Fibroblast of mammary gland (primary cell): ENCODE data around the gene CREB3L2.

ENCODE experiments used
- DNase-seq: peaks from one replicate; pipeline ENCODE4 v3.0.0-alpha.2; 2010; ENCODE audit warnings: low read depth
- H3K4me3 ChIP-seq: 2 replicates; pipeline ENCODE4 v1.5.1; 2011; ENCODE audit warnings: low read depth, mild to moderate bottlenecking, low read length, moderate library complexity; ENCODE audit not compliant: control insufficient read depth
- TF ChIP-seq, protein P1 (sequence below): conservative IDR thresholded peaks from 2 replicates; pipeline ENCODE4 v1.5.1; 2011; ENCODE audit warnings: low read depth, low read length, inconsistent platforms; ENCODE audit not compliant: control insufficient read depth, insufficient read depth

CREB3L2 gene

DNA sequence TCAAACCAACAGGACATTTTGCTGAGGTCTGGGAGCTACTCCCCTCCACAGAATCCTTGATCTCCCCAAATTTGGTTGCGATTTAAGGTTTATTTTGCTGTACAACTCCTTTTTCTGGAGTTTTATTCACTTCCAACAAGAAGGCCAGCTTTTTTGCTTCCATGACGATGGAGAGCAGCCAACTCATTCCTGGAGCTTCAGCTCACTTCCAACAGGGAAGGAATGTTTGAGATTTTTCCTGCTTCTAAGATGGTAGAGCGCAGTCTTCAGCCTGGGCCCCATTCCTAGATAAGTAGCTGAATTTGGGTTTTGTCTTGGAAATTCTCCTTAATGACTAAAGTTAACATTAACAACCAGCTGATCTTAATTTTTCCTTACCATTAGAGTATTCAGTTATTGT lies 30.9 kb upstream of the CREB3L2 start:
- no peak for DNase-seq
- TF ChIP-seq, protein P1, sequence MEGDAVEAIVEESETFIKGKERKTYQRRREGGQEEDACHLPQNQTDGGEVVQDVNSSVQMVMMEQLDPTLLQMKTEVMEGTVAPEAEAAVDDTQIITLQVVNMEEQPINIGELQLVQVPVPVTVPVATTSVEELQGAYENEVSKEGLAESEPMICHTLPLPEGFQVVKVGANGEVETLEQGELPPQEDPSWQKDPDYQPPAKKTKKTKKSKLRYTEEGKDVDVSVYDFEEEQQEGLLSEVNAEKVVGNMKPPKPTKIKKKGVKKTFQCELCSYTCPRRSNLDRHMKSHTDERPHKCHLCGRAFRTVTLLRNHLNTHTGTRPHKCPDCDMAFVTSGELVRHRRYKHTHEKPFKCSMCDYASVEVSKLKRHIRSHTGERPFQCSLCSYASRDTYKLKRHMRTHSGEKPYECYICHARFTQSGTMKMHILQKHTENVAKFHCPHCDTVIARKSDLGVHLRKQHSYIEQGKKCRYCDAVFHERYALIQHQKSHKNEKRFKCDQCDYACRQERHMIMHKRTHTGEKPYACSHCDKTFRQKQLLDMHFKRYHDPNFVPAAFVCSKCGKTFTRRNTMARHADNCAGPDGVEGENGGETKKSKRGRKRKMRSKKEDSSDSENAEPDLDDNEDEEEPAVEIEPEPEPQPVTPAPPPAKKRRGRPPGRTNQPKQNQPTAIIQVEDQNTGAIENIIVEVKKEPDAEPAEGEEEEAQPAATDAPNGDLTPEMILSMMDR, result no peak
- H3K4me3 ChIP-seq, result no peak overlapping the region

DNA sequence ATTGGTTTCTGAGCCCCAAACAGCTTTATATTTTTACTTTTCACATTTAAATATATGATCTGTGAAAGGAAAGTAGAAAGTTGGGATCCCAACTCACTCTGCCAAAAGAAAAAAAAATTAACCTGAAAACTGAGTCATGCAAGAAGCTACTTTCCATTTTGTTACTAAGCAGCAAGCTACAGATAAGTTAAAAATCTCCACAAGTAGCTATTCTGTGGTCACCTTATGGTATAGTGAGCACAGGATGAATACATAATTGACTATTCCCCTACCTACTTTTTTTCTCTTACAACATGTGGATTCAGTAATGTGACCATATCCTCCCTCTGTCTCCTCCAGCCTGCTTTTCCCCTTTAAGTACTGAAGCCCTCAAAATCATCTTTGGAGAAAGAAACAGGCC lies 30.3 kb upstream of the CREB3L2 start:
- TF ChIP-seq, protein P1, result no peak
- H3K4me3 ChIP-seq, result no peak overlapping the region
- DNase-seq, result no peak

DNA sequence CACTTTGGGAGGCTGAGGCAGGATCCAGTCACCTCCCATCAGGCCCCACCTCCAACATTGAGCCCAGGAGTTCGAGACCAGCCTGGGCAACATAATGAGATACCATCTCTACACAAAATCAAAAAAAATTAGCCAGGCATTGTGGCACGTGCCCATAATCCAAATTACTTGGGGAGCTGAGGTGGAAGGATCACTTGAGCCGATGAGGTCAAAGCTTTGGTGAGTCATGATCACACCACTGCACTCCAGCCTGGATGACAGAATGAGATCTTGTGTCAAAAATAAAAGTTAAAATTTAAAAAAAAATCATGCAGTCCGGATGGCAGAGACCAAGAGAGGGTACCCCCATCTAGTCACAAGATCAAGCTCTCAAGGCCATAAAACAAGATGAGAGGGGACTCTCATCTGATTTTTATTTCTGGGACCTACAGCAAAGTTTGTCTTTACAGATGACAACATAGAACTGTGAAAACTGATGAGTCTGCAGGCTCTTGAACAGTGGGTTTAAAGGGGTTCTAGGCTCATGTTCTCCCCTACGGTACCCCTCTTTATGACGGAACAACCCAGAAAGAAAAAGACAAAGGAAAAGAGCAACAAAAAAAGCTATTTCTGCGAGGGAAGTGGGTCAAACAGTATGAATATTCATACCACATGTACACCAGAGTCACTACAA lies 28.9 kb upstream of the CREB3L2 start:
- no peak overlapping the region for H3K4me3 ChIP-seq
- DNase-seq, result peak; percentile 60
- TF ChIP-seq, protein P1, result no peak

DNA sequence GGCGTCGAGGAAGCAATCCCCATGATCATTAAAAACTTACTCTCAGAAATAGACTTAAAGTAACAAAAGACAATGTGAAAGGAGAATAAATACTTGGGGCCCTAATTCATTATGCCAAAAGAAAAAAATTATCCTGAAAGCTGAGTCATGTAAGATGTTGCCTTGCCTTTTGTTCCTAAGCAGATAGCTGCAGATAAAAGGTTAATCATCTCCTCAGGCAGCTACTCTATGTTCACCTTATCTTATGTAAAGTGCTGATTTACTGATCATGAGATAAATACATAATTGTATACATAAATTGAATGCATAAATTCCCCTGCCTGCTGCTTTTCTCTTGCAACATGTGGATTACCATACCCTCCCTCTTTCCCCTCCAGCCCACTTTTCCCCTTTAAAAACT lies 28.1 kb upstream of the CREB3L2 start:
- TF ChIP-seq, protein P1, result no peak
- H3K4me3 ChIP-seq, result no peak overlapping the region
- DNase-seq, result no peak

DNA sequence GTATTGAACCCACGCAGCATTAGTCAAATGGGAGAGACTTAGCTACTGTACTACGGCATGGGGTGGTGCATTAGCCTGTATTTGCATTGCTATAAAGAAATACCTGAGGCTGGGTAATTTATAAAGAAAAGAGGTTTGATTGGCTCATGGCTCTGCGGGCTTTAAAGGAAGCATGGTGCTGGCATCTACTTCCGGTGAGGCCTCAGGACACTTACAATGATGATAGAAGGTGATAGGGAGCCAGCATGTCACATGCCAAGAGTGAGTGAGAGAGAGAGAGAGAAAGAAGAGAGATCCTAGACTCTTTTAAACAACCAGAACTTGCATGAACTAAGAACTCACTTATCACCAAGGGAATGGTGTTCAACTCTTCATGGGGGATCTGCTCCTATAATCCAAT lies 27.2 kb upstream of the CREB3L2 start:
- TF ChIP-seq, protein P1, result no peak
- no peak overlapping the region for H3K4me3 ChIP-seq
- DNase-seq, result no peak

DNA sequence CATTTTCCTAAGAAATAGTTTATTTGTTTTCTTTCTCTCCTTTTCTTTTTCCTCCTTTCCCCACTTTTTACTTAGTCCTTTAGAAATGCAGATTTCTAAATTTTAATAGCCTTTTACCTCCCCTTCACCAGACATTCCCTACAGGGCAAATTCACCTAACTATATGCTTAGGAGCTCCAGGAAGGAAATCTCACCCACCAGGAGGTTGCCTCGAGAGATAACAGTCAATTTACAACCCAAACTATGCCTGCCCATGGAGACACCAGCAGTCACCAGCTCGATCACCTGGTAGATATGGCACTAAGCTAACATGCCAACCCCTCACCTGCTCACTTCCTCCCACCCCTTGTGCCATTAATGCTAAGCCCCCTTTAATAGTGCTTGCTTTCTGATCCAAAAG lies 25.2 kb upstream of the CREB3L2 start:
- TF ChIP-seq, protein P1, result no peak
- no peak overlapping the region for H3K4me3 ChIP-seq

More for the DNA sequence above, 25.2 kb upstream of the CREB3L2 start:
- DNase-seq, result no peak
